G401.6 (cell line): ENCODE measurements around the gene TMEM231.

Experiments
- FAIRE-seq: peaks from 2 replicates; lab custom pipeline; 2012; peaks lifted over from hg19 to GRCh38; lab: Jason Lieb, UNC

Gene TMEM231

DNA sequence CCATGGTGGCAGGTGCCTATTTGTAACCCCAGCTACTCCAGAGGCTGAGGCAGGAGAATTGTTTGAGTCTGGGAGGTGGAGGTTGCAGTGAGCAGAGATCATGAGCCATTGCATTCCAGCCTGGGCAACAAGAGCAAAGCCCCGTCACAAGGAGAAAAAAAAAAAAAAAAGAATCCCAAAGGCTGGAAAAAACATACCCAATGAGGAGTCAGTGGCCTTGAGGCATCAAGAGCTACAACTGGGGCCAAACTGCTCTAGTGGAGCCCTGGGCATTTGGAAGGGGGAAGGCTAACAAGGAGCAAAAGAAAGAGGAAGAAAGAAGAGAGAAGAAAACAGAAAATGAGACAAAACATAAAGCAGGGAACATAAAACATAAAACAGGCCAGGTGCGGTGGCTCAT is 67.7 kb downstream of the TMEM231 start:
- no peak for FAIRE-seq
